GM23338 (cell line): Measurements from ENCODE around the gene SASH1. TPM values are rescaled to one million over a fixed set of nuclear protein-coding genes. Genes with fewer than 3 reads are reported as not detected.

Experiments used
- ATAC-seq: fragments of 200-7000 bp; cut with Tn5 transposase; 3 replicates; pipeline ENCODE4 v1.9.1; 2020
- DNase-seq: peaks from one replicate; pipeline ENCODE4 v3.0.0-alpha.2; 2015; ENCODE audit warnings: low spot score
- H2AFZ ChIP-seq: fragments of 200-600 bp; sonication (generic); 2 replicates; pipeline ENCODE4 v1.8.0; 2016; ENCODE audit warnings: antibody characterized with exemption, mild to moderate bottlenecking, moderate library complexity
- H3F3A ChIP-seq: fragments of 200-600 bp; sonication (generic); replicated peaks from 2 replicates; pipeline ENCODE4 v1.8.0; 2017; ENCODE audit warnings: antibody characterized with exemption, mixed run types, low read depth
- H3K27ac ChIP-seq: fragments of 200-600 bp; sonication (generic); 2 replicates; pipeline ENCODE4 v1.6.1; 2016; ENCODE audit warnings: low read depth
- H3K27me3 ChIP-seq: fragments of 200-600 bp; sonication (generic); 2 replicates; pipeline ENCODE4 v1.8.0; 2016; ENCODE audit warnings: mild to moderate bottlenecking, mixed run types, moderate library complexity; ENCODE audit not compliant: insufficient read depth
- H3K36me3 ChIP-seq: fragments of 200-600 bp; sonication (generic); 2 replicates; pipeline ENCODE4 v1.8.0; 2016; ENCODE audit warnings: mild to moderate bottlenecking; ENCODE audit not compliant: insufficient read depth
- H3K4me1 ChIP-seq: fragments of 200-600 bp; sonication (generic); 2 replicates; pipeline ENCODE4 v1.8.0; 2016; ENCODE audit warnings: mild to moderate bottlenecking, moderate library complexity; ENCODE audit not compliant: insufficient read depth
- H3K4me2 ChIP-seq: fragments of 200-600 bp; sonication (generic); 2 replicates; pipeline ENCODE4 v1.7.1; 2017; ENCODE audit warnings: mixed run types
- H3K4me3 ChIP-seq: fragments of 200-600 bp; sonication (generic); 2 replicates; pipeline ENCODE4 v1.6.1; 2016; ENCODE audit warnings: mixed run types
- H3K79me2 ChIP-seq: fragments of 200-600 bp; sonication (generic); replicated peaks from 2 replicates; pipeline ENCODE4 v1.8.0; 2017; ENCODE audit warnings: mild to moderate bottlenecking; ENCODE audit not compliant: insufficient read depth
- H3K9me2 ChIP-seq: fragments of 200-600 bp; sonication (generic); 2 replicates; pipeline ENCODE4 v1.8.0; 2017; ENCODE audit not compliant: insufficient read depth
- H4K20me1 ChIP-seq: fragments of 200-600 bp; sonication (generic); replicated peaks from 2 replicates; pipeline ENCODE4 v1.8.0; 2017; ENCODE audit warnings: mild to moderate bottlenecking; ENCODE audit not compliant: insufficient read depth
- H3K27ac Mint-ChIP-seq: 2 replicates; pipeline ENCODE4 v1.8.0; 2020; ENCODE audit warnings: inconsistent platforms, mild to moderate bottlenecking, moderate library complexity, mixed read lengths
- H3K27me3 Mint-ChIP-seq: 3 replicates; pipeline ENCODE4 v1.8.0; 2022; ENCODE audit warnings: low read depth, mild to moderate bottlenecking, moderate library complexity, mixed read lengths, inconsistent platforms; ENCODE audit not compliant: insufficient read depth, poor library complexity
- H3K36me3 Mint-ChIP-seq: 3 replicates; pipeline ENCODE4 v1.8.0; 2021; ENCODE audit warnings: low read depth, mild to moderate bottlenecking, inconsistent platforms, moderate library complexity, mixed read lengths
- H3K4me1 Mint-ChIP-seq: 3 replicates; pipeline ENCODE4 v1.8.0; 2020; ENCODE audit warnings: mild to moderate bottlenecking, inconsistent platforms, mixed read lengths
- H3K4me3 Mint-ChIP-seq: 3 replicates; pipeline ENCODE4 v1.8.0; 2021; ENCODE audit warnings: moderate library complexity, mild to moderate bottlenecking, inconsistent platforms, mixed read lengths
- H3K9me3 Mint-ChIP-seq: 3 replicates; pipeline ENCODE4 v1.8.0; 2020; ENCODE audit warnings: moderate library complexity, mild to moderate bottlenecking, inconsistent platforms, mixed read lengths
- CREB1 ChIP-seq: fragments of 250-450 bp; sonication (Bioruptor Pico); IDR thresholded peaks from 2 replicates; pipeline ENCODE4 v1.5.0; 2020; ENCODE audit warnings: low read depth, mild to moderate bottlenecking, moderate library complexity
- EZH2 ChIP-seq: fragments of 200-600 bp; sonication (generic); IDR thresholded peaks from one replicate; pipeline ENCODE4 v1.8.0; 2017; ENCODE audit warnings: antibody characterized with exemption, mild to moderate bottlenecking, low read depth; ENCODE audit not compliant: unreplicated experiment
- EZH2phosphoT487 ChIP-seq: fragments of 200-600 bp; sonication (generic); IDR thresholded peaks from one replicate; pipeline ENCODE4 v1.8.1; 2018; ENCODE audit warnings: antibody characterized with exemption; ENCODE audit not compliant: unreplicated experiment
- POLR2AphosphoS5 ChIP-seq: IDR thresholded peaks from 2 replicates; pipeline ENCODE4 v1.6.1; 2016; ENCODE audit warnings: antibody characterized with exemption, low read depth
- STAT1 ChIP-seq: IDR thresholded peaks from one replicate; pipeline ENCODE4 v1.6.1; 2016; ENCODE audit warnings: antibody characterized with exemption; ENCODE audit not compliant: unreplicated experiment
- ZNF114 ChIP-seq: fragments of 250-450 bp; sonication (Bioruptor Pico); IDR thresholded peaks from 2 replicates; pipeline ENCODE4 v1.5.0; 2020; ENCODE audit warnings: mild to moderate bottlenecking, moderate library complexity
- polyA plus RNA-seq: library from polyadenylated mRNA; unstranded; fragments of >200 nt; fragmentation: Nextera tagmentation; extraction: Ambion mirVana; gene quantifications from 2 replicates; pipeline ENCODE4 v1.2.1, GENCODE V29; 2016
- total RNA-seq: library from RNA; depleted of rRNA; stranded (reverse); fragments of >200 nt; shearing (Covaris generic); gene quantifications from 2 replicates; pipeline ENCODE4 v1.2.3, GENCODE V29; 2014
- TF ChIP-seq, protein P1 (sequence below): IDR thresholded peaks from one replicate; pipeline ENCODE4 v1.6.1; 2018; ENCODE audit warnings: antibody characterized with exemption; ENCODE audit not compliant: unreplicated experiment
- TF ChIP-seq, protein P2 (sequence below): IDR thresholded peaks from 2 replicates; pipeline ENCODE4 v1.6.1; 2016; ENCODE audit warnings: antibody characterized with exemption
- TF ChIP-seq, protein P3 (sequence below), 2 experiments: fragments of 200-600 bp in 1 of 2; sonication (generic) in 1 of 2; conservative IDR thresholded peaks; 2 replicates each; pipeline versions ENCODE4 v1.5.1 to v1.6.1; 2016 to 2017; ENCODE audit warnings: antibody characterized with exemption in 2 of 2, low read depth in 2 of 2, mild to moderate bottlenecking in 2 of 2, moderate library complexity in 1 of 2

Gene SASH1
- total and polyA plus RNA-seq, 2 experiments from 2014 or later = 8.2 to 30.2 TPM

DNA sequence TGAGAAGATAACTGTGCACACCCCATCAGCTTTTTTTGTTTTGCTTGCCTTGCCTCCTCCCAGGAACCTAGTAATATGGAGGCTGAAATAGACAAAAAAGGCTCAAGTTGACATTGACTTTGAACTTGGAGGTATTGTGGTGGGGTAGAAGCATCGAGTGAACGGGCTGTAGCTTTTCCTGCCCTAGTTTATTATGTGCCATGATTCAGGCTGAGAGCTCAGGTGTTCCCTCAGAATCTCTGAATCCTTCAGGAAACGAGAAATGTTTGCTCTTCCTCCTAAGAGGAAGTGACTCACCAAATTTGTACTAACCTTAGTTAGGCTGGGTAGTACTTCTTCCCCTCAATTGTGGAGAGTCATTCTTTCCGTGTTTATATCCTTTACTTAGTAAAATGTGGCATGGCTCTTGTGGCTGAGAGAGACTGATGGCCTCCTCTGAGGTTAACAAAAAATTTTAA is 98.8 kb downstream of the SASH1 start (continued):
- TF ChIP-seq, protein P1, sequence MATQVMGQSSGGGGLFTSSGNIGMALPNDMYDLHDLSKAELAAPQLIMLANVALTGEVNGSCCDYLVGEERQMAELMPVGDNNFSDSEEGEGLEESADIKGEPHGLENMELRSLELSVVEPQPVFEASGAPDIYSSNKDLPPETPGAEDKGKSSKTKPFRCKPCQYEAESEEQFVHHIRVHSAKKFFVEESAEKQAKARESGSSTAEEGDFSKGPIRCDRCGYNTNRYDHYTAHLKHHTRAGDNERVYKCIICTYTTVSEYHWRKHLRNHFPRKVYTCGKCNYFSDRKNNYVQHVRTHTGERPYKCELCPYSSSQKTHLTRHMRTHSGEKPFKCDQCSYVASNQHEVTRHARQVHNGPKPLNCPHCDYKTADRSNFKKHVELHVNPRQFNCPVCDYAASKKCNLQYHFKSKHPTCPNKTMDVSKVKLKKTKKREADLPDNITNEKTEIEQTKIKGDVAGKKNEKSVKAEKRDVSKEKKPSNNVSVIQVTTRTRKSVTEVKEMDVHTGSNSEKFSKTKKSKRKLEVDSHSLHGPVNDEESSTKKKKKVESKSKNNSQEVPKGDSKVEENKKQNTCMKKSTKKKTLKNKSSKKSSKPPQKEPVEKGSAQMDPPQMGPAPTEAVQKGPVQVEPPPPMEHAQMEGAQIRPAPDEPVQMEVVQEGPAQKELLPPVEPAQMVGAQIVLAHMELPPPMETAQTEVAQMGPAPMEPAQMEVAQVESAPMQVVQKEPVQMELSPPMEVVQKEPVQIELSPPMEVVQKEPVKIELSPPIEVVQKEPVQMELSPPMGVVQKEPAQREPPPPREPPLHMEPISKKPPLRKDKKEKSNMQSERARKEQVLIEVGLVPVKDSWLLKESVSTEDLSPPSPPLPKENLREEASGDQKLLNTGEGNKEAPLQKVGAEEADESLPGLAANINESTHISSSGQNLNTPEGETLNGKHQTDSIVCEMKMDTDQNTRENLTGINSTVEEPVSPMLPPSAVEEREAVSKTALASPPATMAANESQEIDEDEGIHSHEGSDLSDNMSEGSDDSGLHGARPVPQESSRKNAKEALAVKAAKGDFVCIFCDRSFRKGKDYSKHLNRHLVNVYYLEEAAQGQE = no peak
- TF ChIP-seq ZNF114 (CRISPR knock-in tag) (no peak), EZH2 (no peak)

DNA sequence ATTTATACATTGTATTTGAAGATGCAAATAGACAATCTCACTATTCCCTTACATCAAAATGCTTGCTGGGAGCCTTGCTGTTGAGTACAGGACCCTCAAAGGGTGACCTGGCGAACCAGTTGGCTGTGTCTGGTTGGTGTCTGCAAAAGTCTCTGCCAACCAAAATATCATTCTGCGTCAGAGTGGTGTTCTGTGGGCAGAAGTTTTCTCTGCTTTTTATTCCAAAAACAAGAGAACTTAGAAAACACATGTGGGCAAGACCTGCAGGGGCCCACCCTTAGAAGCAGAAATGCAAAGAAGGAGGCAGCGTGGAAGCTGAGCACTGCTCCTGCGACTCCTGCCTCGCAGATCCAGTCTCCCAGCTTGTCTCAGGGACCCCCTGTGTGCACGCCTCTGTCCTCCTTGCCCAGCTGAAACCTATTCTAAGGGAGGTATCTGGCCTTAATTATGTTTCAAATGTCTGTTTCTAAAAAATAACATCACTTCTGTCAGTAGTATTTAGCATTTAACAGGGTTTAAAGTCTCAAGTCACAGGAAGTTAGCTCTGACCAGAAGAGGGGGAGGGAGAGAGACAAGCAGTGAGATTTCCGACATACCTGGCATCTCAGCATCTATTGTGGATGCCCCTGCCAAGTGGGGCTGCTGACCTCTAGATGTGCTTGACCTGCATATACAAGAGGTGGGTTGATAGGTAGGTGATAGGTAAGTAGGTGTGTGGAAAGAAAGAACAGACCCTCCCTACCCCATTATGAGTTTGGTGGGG is 101.3 kb downstream of the SASH1 start:
- H4K20me1 ChIP-seq = no peaks in the 10 kb centered on the region
- peaks cover 63% of the 10 kb centered on the region for H3K4me1 Mint-ChIP-seq
- H3K9me2 ChIP-seq = no peaks in the 10 kb centered on the region
- DNase-seq (peak; percentile 54), ATAC-seq (peak; percentile 63)
- no peak overlapping the region for H2AFZ ChIP-seq
- H3K27me3 Mint-ChIP-seq = peaks cover 5% of the 10 kb centered on the region
- no peak overlapping the region for H3K4me3 ChIP-seq
- no peak overlapping the region for H3K4me3 Mint-ChIP-seq
- H3K4me1 ChIP-seq = peaks cover 45% of the 10 kb centered on the region
- peak overlapping the region; percentile 36; the same call in 1 of the 2 replicates for H3K27ac ChIP-seq
- no peaks in the 10 kb centered on the region for H3K9me3 Mint-ChIP-seq
- no peaks in the 10 kb centered on the region for H3K79me2 ChIP-seq
- H3K4me2 ChIP-seq = peak overlapping the region; percentile 38
- H3K27me3 ChIP-seq = no peaks in the 10 kb centered on the region
- H3K36me3 ChIP-seq = no peaks in the 10 kb centered on the region
- no peak overlapping the region for H3K27ac Mint-ChIP-seq
- H3F3A ChIP-seq = no peaks in the 10 kb centered on the region
- no peaks in the 10 kb centered on the region; the same call in 1 of the 3 replicates for H3K36me3 Mint-ChIP-seq
- TF ChIP-seq, protein P1 = no peak
- TF ChIP-seq EZH2 (no peak), ZNF114 (CRISPR knock-in tag) (no peak), POLR2AphosphoS5 (no peak), EZH2phosphoT487 (no peak), CREB1 (CRISPR knock-in tag) (no peak), STAT1 (no peak)
- TF ChIP-seq, protein P2, sequence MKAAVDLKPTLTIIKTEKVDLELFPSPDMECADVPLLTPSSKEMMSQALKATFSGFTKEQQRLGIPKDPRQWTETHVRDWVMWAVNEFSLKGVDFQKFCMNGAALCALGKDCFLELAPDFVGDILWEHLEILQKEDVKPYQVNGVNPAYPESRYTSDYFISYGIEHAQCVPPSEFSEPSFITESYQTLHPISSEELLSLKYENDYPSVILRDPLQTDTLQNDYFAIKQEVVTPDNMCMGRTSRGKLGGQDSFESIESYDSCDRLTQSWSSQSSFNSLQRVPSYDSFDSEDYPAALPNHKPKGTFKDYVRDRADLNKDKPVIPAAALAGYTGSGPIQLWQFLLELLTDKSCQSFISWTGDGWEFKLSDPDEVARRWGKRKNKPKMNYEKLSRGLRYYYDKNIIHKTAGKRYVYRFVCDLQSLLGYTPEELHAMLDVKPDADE = no peak
- TF ChIP-seq, protein P3, sequence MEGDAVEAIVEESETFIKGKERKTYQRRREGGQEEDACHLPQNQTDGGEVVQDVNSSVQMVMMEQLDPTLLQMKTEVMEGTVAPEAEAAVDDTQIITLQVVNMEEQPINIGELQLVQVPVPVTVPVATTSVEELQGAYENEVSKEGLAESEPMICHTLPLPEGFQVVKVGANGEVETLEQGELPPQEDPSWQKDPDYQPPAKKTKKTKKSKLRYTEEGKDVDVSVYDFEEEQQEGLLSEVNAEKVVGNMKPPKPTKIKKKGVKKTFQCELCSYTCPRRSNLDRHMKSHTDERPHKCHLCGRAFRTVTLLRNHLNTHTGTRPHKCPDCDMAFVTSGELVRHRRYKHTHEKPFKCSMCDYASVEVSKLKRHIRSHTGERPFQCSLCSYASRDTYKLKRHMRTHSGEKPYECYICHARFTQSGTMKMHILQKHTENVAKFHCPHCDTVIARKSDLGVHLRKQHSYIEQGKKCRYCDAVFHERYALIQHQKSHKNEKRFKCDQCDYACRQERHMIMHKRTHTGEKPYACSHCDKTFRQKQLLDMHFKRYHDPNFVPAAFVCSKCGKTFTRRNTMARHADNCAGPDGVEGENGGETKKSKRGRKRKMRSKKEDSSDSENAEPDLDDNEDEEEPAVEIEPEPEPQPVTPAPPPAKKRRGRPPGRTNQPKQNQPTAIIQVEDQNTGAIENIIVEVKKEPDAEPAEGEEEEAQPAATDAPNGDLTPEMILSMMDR (conservative IDR thresholded peaks at IDR 0.05; ENCODE audit: low read depth in 2 of 2) = no peak
